Umbilical cord (tissue), 2 donors: ENCODE measurements around the gene JAKMIP2. TPM values are rescaled to one million over a fixed set of nuclear protein-coding genes. Genes with fewer than 3 reads are reported as not detected.
"Not testable (repeated sequence)": the region's sequence is repeated elsewhere in the genome, so short reads cannot be mapped to it uniquely, and the experiment has no call there.

ENCODE experiments used
- DNase-seq: peaks from one replicate; pipeline ENCODE4 v3.0.0-alpha.2; 2015; ENCODE audit warnings: low spot score
- total RNA-seq: library from RNA; depleted of rRNA; stranded (reverse); fragments of >200 nt; gene quantifications from one replicate; pipeline ENCODE4 v1.2.3, GENCODE V29; 2014; ENCODE audit warnings: low replicate concordance; ENCODE audit not compliant: insufficient read depth

Gene JAKMIP2
- total RNA-seq, 1 donor from 2014 or later, result 1.2 TPM

GRCh38 chr5:147748590-147748989, 33.9 kb downstream of the JAKMIP2 start:
- no peak for DNase-seq

GRCh38 chr5:147746986-147747385, 35.5 kb downstream of the JAKMIP2 start:
- no peak for DNase-seq

GRCh38 chr5:147743678-147744374, 38.7 kb downstream of the JAKMIP2 start:
- peak; percentile 48 for DNase-seq

- no peak for DNase-seq
Measured at GRCh38 chr5:147743012-147743411, 39.5 kb downstream of the JAKMIP2 start.

GRCh38 chr5:147742151-147742550, 40.4 kb downstream of the JAKMIP2 start:
- DNase-seq, result no peak

GRCh38 chr5:147740864-147741263, 41.7 kb downstream of the JAKMIP2 start:
- DNase-seq, result no peak

- no peak for DNase-seq
Measured at GRCh38 chr5:147737921-147738320, 44.6 kb downstream of the JAKMIP2 start.

GRCh38 chr5:147735621-147736125, 46.9 kb downstream of the JAKMIP2 start:
- no peak for DNase-seq

- no peak for DNase-seq
Measured at GRCh38 chr5:147734894-147735293, 47.6 kb downstream of the JAKMIP2 start.

GRCh38 chr5:147733075-147733474, 49.5 kb downstream of the JAKMIP2 start:
- DNase-seq, result no peak

GRCh38 chr5:147732291-147732883, 50.1 kb downstream of the JAKMIP2 start:
- no peak for DNase-seq

GRCh38 chr5:147731431-147732290, 50.9 kb downstream of the JAKMIP2 start:
- DNase-seq, result no peak

- no peak for DNase-seq
Measured at GRCh38 chr5:147727200-147727599, 55.3 kb downstream of the JAKMIP2 start.

GRCh38 chr5:147721191-147721960, 61.2 kb downstream of the JAKMIP2 start:
- not testable (repeated sequence) for DNase-seq

- DNase-seq, result no peak
Measured at GRCh38 chr5:147713550-147714295, 68.8 kb downstream of the JAKMIP2 start.

GRCh38 chr5:147712598-147712997, 69.9 kb downstream of the JAKMIP2 start:
- DNase-seq, result no peak

- DNase-seq, result no peak
Measured at GRCh38 chr5:147712019-147712418, 70.5 kb downstream of the JAKMIP2 start.

- DNase-seq, result no peak
Measured at GRCh38 chr5:147711019-147711418, 71.5 kb downstream of the JAKMIP2 start.

- DNase-seq, result no peak
Measured at GRCh38 chr5:147708708-147709107, 73.8 kb downstream of the JAKMIP2 start.

GRCh38 chr5:147704544-147704943, 78.0 kb downstream of the JAKMIP2 start:
- DNase-seq, result no peak

- no peak for DNase-seq
Measured at GRCh38 chr5:147701468-147701867, 81.1 kb downstream of the JAKMIP2 start.
